Duodenal mucosa (tissue), 2 donors: ENCODE measurements around the gene THBS4.
"Not testable (repeated sequence)": the region's sequence is repeated elsewhere in the genome, so short reads cannot be mapped to it uniquely, and the experiment has no call there.

Experiments
- H3K27ac ChIP-seq: one replicate; pipeline ENCODE4 v1.7.0; 2013; ENCODE audit warnings: low read depth, low read length
- H3K27me3 ChIP-seq, 2 donors: one replicate each; pipeline ENCODE4 v1.7.0; 2013; ENCODE audit warnings: low read length in 2 of 2, control low read depth in 1 of 2; ENCODE audit not compliant: insufficient read depth in 2 of 2, control insufficient read depth in 1 of 2
- H3K36me3 ChIP-seq, 2 donors: one replicate each; pipeline ENCODE4 v1.7.0; 2013; ENCODE audit warnings: low read length in 2 of 2, control low read depth in 1 of 2; ENCODE audit not compliant: insufficient read depth in 2 of 2, control insufficient read depth in 1 of 2
- H3K4me1 ChIP-seq, 2 donors: one replicate each; pipeline ENCODE4 v1.7.0; 2013; ENCODE audit warnings: low read length in 2 of 2, control low read depth in 1 of 2; ENCODE audit not compliant: insufficient read depth in 2 of 2, control insufficient read depth in 1 of 2
- H3K4me3 ChIP-seq, 2 donors: one replicate each; pipeline ENCODE4 v1.7.0; 2013; ENCODE audit warnings: low read length in 2 of 2, low read depth in 1 of 2
- H3K9ac ChIP-seq, 2 donors: one replicate each; pipeline ENCODE4 v1.7.0; 2013; ENCODE audit warnings: low read length in 2 of 2, low read depth in 1 of 2
- H3K9me3 ChIP-seq, 2 donors: one replicate each; pipeline ENCODE4 v1.7.0; 2013; ENCODE audit warnings: low read length in 2 of 2, control low read depth in 1 of 2; ENCODE audit not compliant: control insufficient read depth in 1 of 2

Gene THBS4

DNA sequence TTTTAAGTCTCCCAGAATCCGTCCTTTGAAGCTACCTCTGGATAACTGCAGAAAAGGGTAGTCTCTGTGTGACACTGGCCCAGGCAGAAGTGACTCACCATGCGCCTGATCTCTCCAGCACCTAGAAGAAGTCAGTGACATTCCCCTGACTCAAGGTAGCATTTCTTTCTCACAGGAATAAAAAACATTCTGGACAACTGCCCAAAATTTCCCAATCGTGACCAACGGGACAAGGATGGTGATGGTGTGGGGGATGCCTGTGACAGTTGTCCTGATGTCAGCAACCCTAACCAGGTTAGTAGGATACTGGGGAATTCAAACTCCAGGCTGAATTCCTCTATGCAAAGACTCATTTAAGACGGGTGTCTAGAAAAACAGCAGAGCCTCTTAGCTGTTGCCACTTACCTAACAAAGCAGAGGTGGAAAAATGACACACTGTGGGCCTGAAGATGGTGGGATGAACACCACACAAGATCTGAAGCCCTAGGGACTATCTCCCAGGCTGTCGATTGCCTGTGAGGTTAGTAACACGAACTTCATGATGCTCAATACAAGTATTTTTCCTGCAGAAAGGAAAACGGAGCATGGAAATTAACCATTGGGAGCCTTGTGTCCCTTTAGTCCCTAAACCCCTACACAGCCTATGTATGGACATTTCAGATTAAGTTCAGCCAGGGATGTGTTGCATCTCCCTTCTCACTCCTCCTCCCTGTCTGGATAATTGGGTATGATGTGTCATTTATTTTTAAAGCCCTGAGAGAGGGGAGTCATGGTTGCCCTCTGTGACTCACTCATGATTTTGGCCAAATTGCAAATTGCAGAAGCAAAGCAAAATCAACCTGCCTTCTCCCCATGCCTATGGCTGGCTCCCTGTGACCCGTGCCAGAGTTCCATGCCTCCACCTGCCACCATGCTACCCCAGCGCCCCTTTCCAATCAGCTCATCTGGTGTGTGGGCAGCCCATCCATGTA, 37.2 kb downstream of the THBS4 start:
- Histone ChIP-seq H3K27ac (no peak overlapping the region), H3K27me3 (no peaks in the 10 kb centered on the region), H3K9ac (no peak overlapping the region), H3K9me3 (no peaks in the 10 kb centered on the region), H3K4me1 (peaks cover 6 to 9% of the 10 kb centered on the region in 2 donors), H3K36me3 (no peaks in the 10 kb centered on the region), H3K4me3 (no peak overlapping the region)

- H3K4me3 ChIP-seq = no peak overlapping the region
- no peaks in the 10 kb centered on the region for H3K27me3 ChIP-seq
- no peaks in the 10 kb centered on the region for H3K9me3 ChIP-seq
- H3K36me3 ChIP-seq = no peaks in the 10 kb centered on the region
- no peaks in the 10 kb centered on the region for H3K4me1 ChIP-seq
- H3K9ac ChIP-seq = no peak overlapping the region
- no peak overlapping the region for H3K27ac ChIP-seq
Measured at GRCh38 chr5:80076131-80077050, 41.2 kb downstream of the THBS4 start.

DNA sequence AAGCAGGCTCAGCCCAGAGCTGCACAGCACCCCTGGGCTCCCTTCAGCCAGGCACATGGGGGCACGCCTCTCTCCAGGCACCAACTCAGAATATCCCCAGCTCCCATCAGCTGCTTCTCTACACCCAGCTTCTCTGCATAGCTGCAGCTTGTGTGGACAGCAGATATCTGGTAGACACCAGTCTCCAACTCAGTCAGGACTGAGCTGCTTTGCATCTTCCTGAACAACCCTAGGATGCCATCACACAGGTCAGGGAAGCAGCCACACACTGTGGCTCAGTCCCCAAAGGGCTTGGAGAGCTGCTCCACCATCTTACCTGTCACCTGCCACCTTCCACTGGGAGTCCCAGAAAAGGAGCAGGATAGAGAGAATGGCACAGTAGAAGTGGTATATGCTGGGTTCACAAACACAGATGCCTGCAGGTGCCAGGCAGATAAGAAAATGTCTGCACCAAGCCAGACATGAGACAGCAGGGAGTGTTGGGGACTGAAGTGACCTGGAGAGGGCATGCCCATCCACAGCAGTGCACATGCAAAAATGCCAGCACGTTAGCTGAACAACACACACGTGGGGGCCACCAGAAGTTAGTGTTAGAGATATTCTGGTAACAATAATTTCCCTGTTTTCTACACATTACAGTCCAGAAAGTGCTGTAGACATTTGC, 42.0 kb downstream of the THBS4 start:
- Histone ChIP-seq H3K9ac (no peak overlapping the region), H3K27me3 (no peaks in the 10 kb centered on the region), H3K9me3 (no peaks in the 10 kb centered on the region), H3K4me1 (no peaks in the 10 kb centered on the region), H3K36me3 (no peaks in the 10 kb centered on the region), H3K4me3 (no peak overlapping the region), H3K27ac (no peak overlapping the region)

- H3K9ac ChIP-seq = no peak overlapping the region
- no peaks in the 10 kb centered on the region for H3K36me3 ChIP-seq
- no peaks in the 10 kb centered on the region for H3K9me3 ChIP-seq
- H3K27me3 ChIP-seq = no peaks in the 10 kb centered on the region
- no peak overlapping the region for H3K27ac ChIP-seq
- no peaks in the 10 kb centered on the region for H3K4me1 ChIP-seq
- H3K4me3 ChIP-seq = no peak overlapping the region
Measured at GRCh38 chr5:80078921-80079320, 43.8 kb downstream of the THBS4 start.

GRCh38 chr5:80082281-80082680, 47.1 kb downstream of the THBS4 start:
- H3K27ac ChIP-seq = no peak overlapping the region
- no peak overlapping the region for H3K9ac ChIP-seq
- H3K36me3 ChIP-seq = no peaks in the 10 kb centered on the region
- H3K27me3 ChIP-seq = no peaks in the 10 kb centered on the region
- no peaks in the 10 kb centered on the region for H3K9me3 ChIP-seq
- no peaks in the 10 kb centered on the region for H3K4me1 ChIP-seq
- no peak overlapping the region for H3K4me3 ChIP-seq

- Histone ChIP-seq H3K27me3 (no peaks in the 10 kb centered on the region), H3K9me3 (no peaks in the 10 kb centered on the region), H3K36me3 (no peaks in the 10 kb centered on the region), H3K27ac (no peak overlapping the region), H3K4me1 (no peaks in the 10 kb centered on the region), H3K4me3 (peak overlapping the region; percentile 24 to 56), H3K9ac (no peak overlapping the region)
Measured at GRCh38 chr5:80082731-80083100, 47.6 kb downstream of the THBS4 start.

DNA sequence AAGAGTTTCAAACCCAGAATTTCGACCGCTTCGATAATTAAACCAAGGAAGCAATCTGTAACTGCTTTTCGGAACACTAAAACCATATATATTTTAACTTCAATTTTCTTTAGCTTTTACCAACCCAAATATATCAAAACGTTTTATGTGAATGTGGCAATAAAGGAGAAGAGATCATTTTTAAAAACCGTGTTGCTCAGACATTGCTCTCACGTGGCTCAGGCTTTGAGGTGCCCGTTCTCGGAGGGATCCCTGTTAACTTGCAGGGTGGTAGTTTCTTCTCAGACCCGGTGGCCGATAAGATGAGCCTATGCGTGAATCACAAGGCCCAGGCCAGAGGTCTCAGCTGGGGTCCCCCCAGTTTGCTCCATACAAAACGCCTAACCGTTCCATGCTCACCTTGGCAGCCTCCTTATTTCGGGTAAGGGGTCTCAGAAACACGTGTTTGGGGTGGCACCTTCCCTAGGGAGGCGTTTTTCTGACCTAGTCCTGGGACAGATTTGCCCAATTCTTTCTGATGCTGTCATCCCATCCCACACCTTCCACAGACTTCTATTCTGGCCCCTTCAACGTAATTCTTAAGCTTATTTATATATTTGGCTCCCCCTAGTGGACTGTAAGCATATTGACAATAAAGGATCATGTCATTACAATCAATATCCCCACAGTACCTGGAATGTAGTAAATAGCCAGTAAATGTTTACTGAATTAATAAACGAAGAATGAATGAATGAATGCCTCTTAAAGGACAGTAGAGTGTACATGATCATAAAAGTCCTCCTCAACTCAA, 48.1 kb downstream of the THBS4 start:
- peak overlapping the region in 1 of 2 donors; percentile 6 for H3K9ac ChIP-seq
- no peaks in the 10 kb centered on the region for H3K4me1 ChIP-seq

GRCh38 chr5:80090884-80091166, 55.7 kb downstream of the THBS4 start:
- Histone ChIP-seq H3K27me3 (no peaks in the 10 kb centered on the region), H3K4me1 (no peaks in the 10 kb centered on the region), H3K36me3 (no peaks in the 10 kb centered on the region), H3K27ac (no peak overlapping the region), H3K9me3 (no peaks in the 10 kb centered on the region), H3K4me3 (no peak overlapping the region), H3K9ac (no peak overlapping the region)

More for the DNA sequence above, 48.1 kb downstream of the THBS4 start:
- Histone ChIP-seq H3K27ac (no peak overlapping the region), H3K27me3 (no peaks in the 10 kb centered on the region), H3K9me3 (no peaks in the 10 kb centered on the region), H3K4me3 (peak overlapping the region; percentile 24 to 56), H3K36me3 (no peaks in the 10 kb centered on the region)

DNA sequence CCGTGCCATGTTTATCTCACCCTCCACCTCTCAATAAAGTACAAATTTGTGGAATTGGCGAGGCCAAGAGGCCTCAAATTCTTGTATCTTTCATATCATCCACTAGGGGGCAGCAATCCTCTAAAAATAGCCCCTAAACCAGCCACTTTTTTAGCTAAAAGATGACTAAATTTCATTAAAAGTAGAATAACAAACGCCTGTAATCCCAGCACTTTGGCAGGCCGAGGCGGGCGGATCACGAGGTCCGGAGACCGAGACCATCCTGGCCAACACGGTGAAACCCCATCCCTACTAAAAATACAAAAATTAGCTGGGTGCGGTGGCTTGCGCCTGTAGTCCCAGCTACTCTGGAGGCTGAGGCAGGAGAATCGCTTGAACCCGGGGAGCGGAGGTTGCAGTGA, 56.6 kb downstream of the THBS4 start:
- not testable (repeated sequence) for H3K27me3 ChIP-seq

More for the DNA sequence above, 56.6 kb downstream of the THBS4 start:
- not testable (repeated sequence) for H3K9me3 ChIP-seq, H3K27ac ChIP-seq, H3K9ac ChIP-seq, H3K4me3 ChIP-seq, H3K36me3 ChIP-seq, H3K4me1 ChIP-seq
